ENCODE results near the gene DNAJB9. TPM values are rescaled to one million over a fixed set of nuclear protein-coding genes. Genes with fewer than 3 reads are reported as not detected.

Gene DNAJB9
- total and polyA plus RNA-seq, 9 of the 15 experiments (the other 6 are each of a cell fraction or from before 2014, with no cell fraction given) = 4.3 to 34.2 (median 9.6) TPM

DNA sequence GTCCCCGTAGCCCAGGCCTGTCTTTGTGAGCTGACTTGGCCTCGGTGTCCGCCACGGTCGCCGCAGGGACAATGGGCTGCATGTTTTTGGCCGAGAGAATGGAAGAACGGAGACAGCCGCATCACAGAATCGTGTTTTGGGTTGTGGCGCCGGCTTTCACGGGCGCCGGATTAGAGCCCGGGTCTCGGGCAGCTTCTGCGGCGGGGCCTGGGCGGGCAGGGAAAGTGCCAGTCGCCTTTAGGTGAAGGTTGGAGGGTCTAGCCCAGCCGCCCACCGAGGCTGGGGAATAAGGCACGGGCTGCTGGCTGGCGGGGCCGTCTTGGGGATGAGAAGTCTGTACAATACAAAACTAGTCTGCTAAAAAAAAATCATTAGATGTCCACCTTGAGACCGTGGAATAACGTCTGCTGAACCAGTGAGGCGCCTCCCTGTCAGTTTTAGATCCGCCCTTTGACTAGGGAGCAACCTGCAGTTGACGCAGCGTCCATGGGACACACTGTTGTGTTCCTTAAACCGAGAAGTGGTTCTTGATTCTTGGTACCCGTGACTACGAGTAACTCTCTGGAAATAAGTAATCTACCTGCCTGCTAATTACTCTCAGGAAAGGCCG, 577 bp downstream of the DNAJB9 start (continued):
- no peak for TF ChIP-seq ZBTB49 (CRISPR knock-in tag; IDR thresholded peaks at IDR 0.05; ENCODE audit: borderline replicate concordance)
- no peak for TF ChIP-seq RCOR1 (IDR thresholded peaks at IDR 0.05; ENCODE audit: borderline replicate concordance in 1 of 2, low read depth in 2 of 2, low read length in 2 of 2)
- TF ChIP-seq HDGF (IDR thresholded peaks at IDR 0.05) = no peak
- TF ChIP-seq, protein P1, sequence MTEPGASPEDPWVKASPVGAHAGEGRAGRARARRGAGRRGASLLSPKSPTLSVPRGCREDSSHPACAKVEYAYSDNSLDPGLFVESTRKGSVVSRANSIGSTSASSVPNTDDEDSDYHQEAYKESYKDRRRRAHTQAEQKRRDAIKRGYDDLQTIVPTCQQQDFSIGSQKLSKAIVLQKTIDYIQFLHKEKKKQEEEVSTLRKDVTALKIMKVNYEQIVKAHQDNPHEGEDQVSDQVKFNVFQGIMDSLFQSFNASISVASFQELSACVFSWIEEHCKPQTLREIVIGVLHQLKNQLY (CRISPR knock-in tag; conservative IDR thresholded peaks at IDR 0.05) = no peak
- no peak for TF ChIP-seq CEBPG (CRISPR knock-in tag; IDR thresholded peaks at IDR 0.05)
- TF ChIP-seq CEBPG (tag; conservative IDR thresholded peaks at IDR 0.05 in 1 of 2, IDR thresholded peaks at IDR 0.05 in 1 of 2) = no peak
- TF ChIP-seq TAF7 (tag; IDR thresholded peaks at IDR 0.05) = 0 out of 2 replicates have a peak, but pooled peaks have one; percentile 5
- no peak for TF ChIP-seq NFE2L1 (tag; IDR thresholded peaks at IDR 0.05; ENCODE audit: borderline replicate concordance, low read depth)
- TF ChIP-seq YY1 (IDR thresholded peaks at IDR 0.05; ENCODE audit: borderline replicate concordance in 1 of 3, control insufficient read depth in 1 of 3, extremely low read depth in 1 of 3, insufficient read depth in 3 of 3, insufficient read length in 1 of 3, insufficient replicate concordance in 2 of 3, low read depth in 1 of 3, low read length in 2 of 3) = peak in 1 of 3 experiments; percentile 66
- TF ChIP-seq ZNF398 (CRISPR knock-in tag; IDR thresholded peaks at IDR 0.05) = no peak
- no peak for TF ChIP-seq JUN (IDR thresholded peaks at IDR 0.05; ENCODE audit: borderline replicate concordance, low read depth, low read length)
- no peak for TF ChIP-seq JUN (CRISPR knock-in tag; IDR thresholded peaks at IDR 0.05; ENCODE audit: borderline replicate concordance)
- TF ChIP-seq, protein P2, sequence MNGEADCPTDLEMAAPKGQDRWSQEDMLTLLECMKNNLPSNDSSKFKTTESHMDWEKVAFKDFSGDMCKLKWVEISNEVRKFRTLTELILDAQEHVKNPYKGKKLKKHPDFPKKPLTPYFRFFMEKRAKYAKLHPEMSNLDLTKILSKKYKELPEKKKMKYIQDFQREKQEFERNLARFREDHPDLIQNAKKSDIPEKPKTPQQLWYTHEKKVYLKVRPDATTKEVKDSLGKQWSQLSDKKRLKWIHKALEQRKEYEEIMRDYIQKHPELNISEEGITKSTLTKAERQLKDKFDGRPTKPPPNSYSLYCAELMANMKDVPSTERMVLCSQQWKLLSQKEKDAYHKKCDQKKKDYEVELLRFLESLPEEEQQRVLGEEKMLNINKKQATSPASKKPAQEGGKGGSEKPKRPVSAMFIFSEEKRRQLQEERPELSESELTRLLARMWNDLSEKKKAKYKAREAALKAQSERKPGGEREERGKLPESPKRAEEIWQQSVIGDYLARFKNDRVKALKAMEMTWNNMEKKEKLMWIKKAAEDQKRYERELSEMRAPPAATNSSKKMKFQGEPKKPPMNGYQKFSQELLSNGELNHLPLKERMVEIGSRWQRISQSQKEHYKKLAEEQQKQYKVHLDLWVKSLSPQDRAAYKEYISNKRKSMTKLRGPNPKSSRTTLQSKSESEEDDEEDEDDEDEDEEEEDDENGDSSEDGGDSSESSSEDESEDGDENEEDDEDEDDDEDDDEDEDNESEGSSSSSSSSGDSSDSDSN (IDR thresholded peaks at IDR 0.05; ENCODE audit: borderline replicate concordance in 1 of 2, low read depth in 2 of 2, low read length in 2 of 2) = peak in 1 of 2 experiments; percentile 16; a peak in 1 of 4 replicates
- TF ChIP-seq ZNF24 (IDR thresholded peaks at IDR 0.05) = no peak
- TF ChIP-seq, protein P3, sequence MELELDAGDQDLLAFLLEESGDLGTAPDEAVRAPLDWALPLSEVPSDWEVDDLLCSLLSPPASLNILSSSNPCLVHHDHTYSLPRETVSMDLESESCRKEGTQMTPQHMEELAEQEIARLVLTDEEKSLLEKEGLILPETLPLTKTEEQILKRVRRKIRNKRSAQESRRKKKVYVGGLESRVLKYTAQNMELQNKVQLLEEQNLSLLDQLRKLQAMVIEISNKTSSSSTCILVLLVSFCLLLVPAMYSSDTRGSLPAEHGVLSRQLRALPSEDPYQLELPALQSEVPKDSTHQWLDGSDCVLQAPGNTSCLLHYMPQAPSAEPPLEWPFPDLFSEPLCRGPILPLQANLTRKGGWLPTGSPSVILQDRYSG (tag; conservative IDR thresholded peaks at IDR 0.05; ENCODE audit: low read depth) = no peak

Measured in K562 (cell line).